ENCODE measurements around the gene RRM1.
A peak's percentile ranks its signal among the peaks of the same experiment; 100 is the strongest.

The RRM1 gene

DNA sequence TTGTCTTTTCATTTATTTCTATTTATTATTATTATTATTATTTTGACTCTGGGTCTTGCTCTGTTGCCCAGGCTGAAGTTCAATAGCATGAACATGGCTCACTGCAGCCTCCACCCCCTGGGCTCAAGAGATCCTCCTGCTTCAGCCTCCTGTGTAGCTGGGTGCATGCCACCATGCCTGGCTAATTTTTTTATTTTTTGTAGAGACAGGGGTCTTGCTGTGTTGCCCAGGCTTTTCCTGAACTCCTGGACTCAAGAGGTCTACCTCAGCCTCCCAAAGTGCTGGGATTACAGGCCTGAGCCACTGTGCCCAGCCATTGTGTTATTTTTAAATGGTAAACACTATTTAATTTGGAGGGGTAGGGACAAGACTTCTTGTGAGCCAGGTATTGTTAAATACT is 23.3 kb upstream of the RRM1 start:
- H4K20me1 ChIP-seq (ENCODE audit: insufficient read depth, low read length) = no peaks in the 10 kb centered on the region
- no peak overlapping the region for H3K27ac ChIP-seq (ENCODE audit: low read depth, low read length, poor library complexity, severe bottlenecking)
- H3K36me3 ChIP-seq (ENCODE audit: insufficient read depth, low read length) = peaks cover 13% of the 10 kb centered on the region; the same call in 1 of the 2 replicates
- H3K9me2 ChIP-seq (ENCODE audit: low read depth, low read length) = no peaks in the 10 kb centered on the region
- no peak overlapping the region for H3K4me2 ChIP-seq (ENCODE audit: low read length)
- TF ChIP-seq, protein P1, sequence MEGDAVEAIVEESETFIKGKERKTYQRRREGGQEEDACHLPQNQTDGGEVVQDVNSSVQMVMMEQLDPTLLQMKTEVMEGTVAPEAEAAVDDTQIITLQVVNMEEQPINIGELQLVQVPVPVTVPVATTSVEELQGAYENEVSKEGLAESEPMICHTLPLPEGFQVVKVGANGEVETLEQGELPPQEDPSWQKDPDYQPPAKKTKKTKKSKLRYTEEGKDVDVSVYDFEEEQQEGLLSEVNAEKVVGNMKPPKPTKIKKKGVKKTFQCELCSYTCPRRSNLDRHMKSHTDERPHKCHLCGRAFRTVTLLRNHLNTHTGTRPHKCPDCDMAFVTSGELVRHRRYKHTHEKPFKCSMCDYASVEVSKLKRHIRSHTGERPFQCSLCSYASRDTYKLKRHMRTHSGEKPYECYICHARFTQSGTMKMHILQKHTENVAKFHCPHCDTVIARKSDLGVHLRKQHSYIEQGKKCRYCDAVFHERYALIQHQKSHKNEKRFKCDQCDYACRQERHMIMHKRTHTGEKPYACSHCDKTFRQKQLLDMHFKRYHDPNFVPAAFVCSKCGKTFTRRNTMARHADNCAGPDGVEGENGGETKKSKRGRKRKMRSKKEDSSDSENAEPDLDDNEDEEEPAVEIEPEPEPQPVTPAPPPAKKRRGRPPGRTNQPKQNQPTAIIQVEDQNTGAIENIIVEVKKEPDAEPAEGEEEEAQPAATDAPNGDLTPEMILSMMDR (IDR thresholded peaks at IDR 0.05; ENCODE audit: low read length) = no peak
- no peak for TF ChIP-seq EZH2 (IDR thresholded peaks at IDR 0.05; ENCODE audit: borderline replicate concordance, low read length)
- no peaks in the 10 kb centered on the region for H3K79me2 ChIP-seq (ENCODE audit: insufficient read depth, low read length)
- no peak overlapping the region for H2AFZ ChIP-seq (ENCODE audit: low read length)
- no peaks in the 10 kb centered on the region for H3K9me3 ChIP-seq (ENCODE audit: low read length)
- H3K9ac ChIP-seq (ENCODE audit: low read length) = no peak overlapping the region
- H3K4me1 ChIP-seq (ENCODE audit: insufficient read depth, low read length, severe bottlenecking) = no peaks in the 10 kb centered on the region
- H3K27me3 ChIP-seq (ENCODE audit: insufficient read depth, low read length) = no peaks in the 10 kb centered on the region
- no peak overlapping the region for H3K4me3 ChIP-seq (ENCODE audit: low read depth, low read length, poor library complexity, severe bottlenecking)
- no peaks in the 10 kb centered on the region for H3F3A ChIP-seq (ENCODE audit: insufficient read depth, low read length)

DNA sequence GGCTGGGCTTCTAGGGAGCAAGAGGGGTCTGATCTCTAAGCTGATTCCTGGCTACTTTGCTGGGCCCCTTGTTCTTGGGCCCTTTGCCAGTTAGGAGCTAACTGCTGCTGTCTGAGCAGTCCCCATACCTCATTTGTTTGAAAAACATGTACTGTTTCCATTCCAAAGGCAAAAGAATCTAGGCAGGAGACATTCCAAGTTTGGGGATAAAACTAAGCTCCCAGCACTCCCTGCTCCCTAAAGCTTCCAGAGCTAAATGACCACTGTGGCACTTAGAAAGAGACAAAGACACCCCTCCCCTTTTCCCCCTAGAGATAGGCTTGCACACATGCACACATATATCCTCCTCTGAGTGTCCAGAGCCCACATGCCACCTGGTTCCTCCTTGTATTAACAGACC is 22.7 kb upstream of the RRM1 start:
- no peak overlapping the region for H3K27ac ChIP-seq (ENCODE audit: low read depth, low read length, poor library complexity, severe bottlenecking)

DNA sequence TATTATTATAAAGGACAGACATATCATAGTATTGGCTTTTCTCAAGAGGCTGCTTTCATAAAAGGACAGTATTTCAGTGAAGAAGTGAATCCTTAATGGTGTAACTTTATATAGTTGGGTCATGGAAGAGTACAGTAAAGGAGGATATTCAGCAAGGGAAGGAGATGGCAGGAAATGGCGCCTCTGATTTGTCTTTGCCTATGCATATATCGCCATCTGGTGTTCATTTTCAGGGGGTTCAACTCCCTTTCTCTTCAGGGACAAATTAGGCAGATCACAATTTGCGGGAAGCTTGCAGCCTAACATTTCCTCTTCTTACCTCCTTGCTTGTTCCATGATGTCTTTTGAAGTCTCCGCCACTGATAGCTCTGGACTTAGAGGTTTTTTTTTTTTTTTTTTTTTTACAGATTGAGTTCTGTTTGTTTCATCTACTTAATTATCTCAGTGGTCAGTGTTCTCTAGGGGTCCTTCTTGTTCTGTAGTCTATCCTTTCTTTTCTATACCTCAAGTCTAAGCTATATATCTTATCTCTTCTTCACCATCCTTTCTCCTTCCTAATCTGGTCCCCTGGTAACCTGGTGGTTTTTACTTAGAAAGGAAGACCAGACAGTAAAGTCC is 21.8 kb upstream of the RRM1 start:
- Histone ChIP-seq H3K4me3 (ENCODE audit: low read depth, low read length, poor library complexity, severe bottlenecking) (no peak overlapping the region), H4K20me1 (ENCODE audit: insufficient read depth, low read length) (no peaks in the 10 kb centered on the region), H3K9me3 (ENCODE audit: low read length) (no peaks in the 10 kb centered on the region), H3K36me3 (ENCODE audit: insufficient read depth, low read length) (peaks cover 13% of the 10 kb centered on the region; the same call in 1 of the 2 replicates), H3F3A (ENCODE audit: insufficient read depth, low read length) (no peaks in the 10 kb centered on the region), H3K27me3 (ENCODE audit: insufficient read depth, low read length) (no peaks in the 10 kb centered on the region), H3K4me2 (ENCODE audit: low read length) (no peak overlapping the region), H3K9me2 (ENCODE audit: low read depth, low read length) (no peaks in the 10 kb centered on the region), H2AFZ (ENCODE audit: low read length) (no peak overlapping the region), H3K79me2 (ENCODE audit: insufficient read depth, low read length) (no peaks in the 10 kb centered on the region), H3K27ac (ENCODE audit: low read depth, low read length, poor library complexity, severe bottlenecking) (no peak overlapping the region), H3K9ac (ENCODE audit: low read length) (no peak overlapping the region), H3K4me1 (ENCODE audit: insufficient read depth, low read length, severe bottlenecking) (no peaks in the 10 kb centered on the region)
- TF ChIP-seq EZH2 (IDR thresholded peaks at IDR 0.05; ENCODE audit: borderline replicate concordance, low read length) = no peak
- TF ChIP-seq, protein P1 (IDR thresholded peaks at IDR 0.05; ENCODE audit: low read length) = peak; percentile 83

More for the DNA sequence above, 22.7 kb upstream of the RRM1 start:
- Histone ChIP-seq H3K27me3 (ENCODE audit: insufficient read depth, low read length) (no peaks in the 10 kb centered on the region), H3K9me2 (ENCODE audit: low read depth, low read length) (no peaks in the 10 kb centered on the region), H3K79me2 (ENCODE audit: insufficient read depth, low read length) (no peaks in the 10 kb centered on the region), H2AFZ (ENCODE audit: low read length) (no peak overlapping the region), H3F3A (ENCODE audit: insufficient read depth, low read length) (no peaks in the 10 kb centered on the region), H3K9me3 (ENCODE audit: low read length) (no peaks in the 10 kb centered on the region), H3K4me1 (ENCODE audit: insufficient read depth, low read length, severe bottlenecking) (no peaks in the 10 kb centered on the region), H3K36me3 (ENCODE audit: insufficient read depth, low read length) (peaks cover 13% of the 10 kb centered on the region; the same call in 1 of the 2 replicates), H3K4me2 (ENCODE audit: low read length) (no peak overlapping the region), H3K4me3 (ENCODE audit: low read depth, low read length, poor library complexity, severe bottlenecking) (no peak overlapping the region), H4K20me1 (ENCODE audit: insufficient read depth, low read length) (no peaks in the 10 kb centered on the region), H3K9ac (ENCODE audit: low read length) (no peak overlapping the region)
- TF ChIP-seq EZH2 (IDR thresholded peaks at IDR 0.05; ENCODE audit: borderline replicate concordance, low read length) = no peak
- TF ChIP-seq, protein P1 (IDR thresholded peaks at IDR 0.05; ENCODE audit: low read length) = no peak
